Spleen (tissue), 11 donors: ENCODE measurements around the gene CASKIN2. TPM values are rescaled to one million over a fixed set of nuclear protein-coding genes. Genes with fewer than 3 reads are reported as not detected.

Experiments
- DNase-seq: peaks from one replicate; pipeline ENCODE4 v3.0.0-alpha.2; 2020
- H3K27ac ChIP-seq, 8 donors: fragments of 200-600 bp; sonication (generic) in 7 of 8; 1 replicate in 4 of 8; 2 replicates in 4 of 8; pipeline versions ENCODE4 v1.5.0 to v1.8.0; 2016 to 2021; ENCODE audit warnings: inconsistent platforms in 4 of 8, mild to moderate bottlenecking in 4 of 8, moderate library complexity in 1 of 8
- H3K27me3 ChIP-seq, 7 donors: fragments of 200-600 bp; sonication (generic) in 6 of 7; replicated peaks in 1 of 7; 1 replicate in 4 of 7; 2 replicates in 3 of 7; pipeline versions ENCODE4 v1.5.0 to v1.8.0; 2016 to 2021; ENCODE audit warnings: inconsistent platforms in 3 of 7, mild to moderate bottlenecking in 1 of 7
- H3K36me3 ChIP-seq, 6 donors: fragments of 200-600 bp; sonication (generic) in 5 of 6; 1 replicate in 4 of 6; 2 replicates in 2 of 6; pipeline versions ENCODE4 v1.5.0 to v1.8.0; 2016 to 2021; ENCODE audit warnings: inconsistent platforms in 2 of 6
- H3K4me1 ChIP-seq, 6 donors: fragments of 200-600 bp; sonication (generic) in 5 of 6; 1 replicate in 3 of 6; 2 replicates in 3 of 6; pipeline versions ENCODE4 v1.5.0 to v1.8.0; 2016 to 2021; ENCODE audit warnings: inconsistent platforms in 3 of 6
- H3K4me3 ChIP-seq, 8 donors: fragments of 200-600 bp; sonication (generic) in 7 of 8; 1 replicate in 4 of 8; 2 replicates in 4 of 8; pipeline versions ENCODE4 v1.5.0 to v1.8.0; 2016 to 2021; ENCODE audit warnings: inconsistent platforms in 4 of 8, mild to moderate bottlenecking in 4 of 8, moderate library complexity in 2 of 8
- H3K9me3 ChIP-seq, 8 donors: fragments of 200-600 bp; sonication (generic) in 7 of 8; 1 replicate in 4 of 8; 2 replicates in 4 of 8; pipeline versions ENCODE4 v1.5.0 to v1.8.0; 2016 to 2021; ENCODE audit warnings: inconsistent platforms in 4 of 8
- CTCF ChIP-seq, 11 experiments: fragments of 200-600 bp in 7 of 11; fragments of 450-650 bp in 4 of 11; sonication (generic) in 4 of 11; IDR thresholded peaks in 8 of 11; conservative IDR thresholded peaks in 3 of 11; 1 replicate in 7 of 11; 2 replicates in 4 of 11; pipeline versions ENCODE4 v1.4.0 to v1.8.0; 2016 to 2021; ENCODE audit warnings: antibody characterized with exemption in 11 of 11, inconsistent platforms in 4 of 11, mild to moderate bottlenecking in 1 of 11
- POLR2A ChIP-seq, 3 donors: fragments of 450-650 bp; IDR thresholded peaks; one replicate each; pipeline ENCODE4 v1.5.1; 2017; ENCODE audit warnings: antibody characterized with exemption in 3 of 3, mild to moderate bottlenecking in 1 of 3
- POLR2AphosphoS5 ChIP-seq, 3 donors: sonication (generic); formaldehyde crosslinking; IDR thresholded peaks; one replicate each; pipeline ENCODE4 v1.5.1; 2017; ENCODE audit warnings: antibody characterized with exemption in 3 of 3
- WGBS, 5 donors: extraction: QIAGEN DNeasy Blood & Tissue Kit in 3 of 5; methylation state at CpG; one replicate each; pipeline versions ENCODE4 v1.1.5 to v1.1.7; 2013 to 2018; 5-methylcytosine and 5-hydroxymethylcytosine counted together
- intact Hi-C: fragments of 100-400 bp; cut with DNase I; formaldehyde crosslinking; loops from one replicate; pipeline ENCODE4 v1.15.0; 2023; ENCODE audit warnings: low total_unique reads
- polyA plus RNA-seq, 3 donors: library from polyadenylated mRNA; stranded (reverse); fragments of 200-250 nt; gene quantifications; one replicate each; pipeline ENCODE4 v1.2.1, GENCODE V29; 2013
- total RNA-seq, 7 donors: library from RNA; depleted of rRNA in 3 of 7; stranded (reverse); fragments of >200 nt in 3 of 7; fragmentation: NEBNext Ultra II Directional in 4 of 7; extraction: Animal tissue kit (Norgen Biotek cat#: 25700) in 4 of 7; gene quantifications; one replicate each; pipeline versions ENCODE4 v1.1.0 to v1.2.1, GENCODE V29; 2016 to 2021
- donor health status: healthy with polysubstance abuse.
- donor health status: DM: no; HTN: no; CAD: no; lungs with moderate emphysema.
- donor health status: DM: no; HTN: no; CAD: no.
- donor health status: Bipolar disorder and iron deficiency.
- donor health status: healthy.
- donor health status: DM: no; HTN: no; CAD: no.
- donor health status: DM: yes; HTN: yes; CAD: no.

The CASKIN2 gene
- total and polyA plus RNA-seq, 10 donors = 4.7 to 135 (median 41.9) TPM

- H3K27me3 ChIP-seq = no peaks in the 10 kb centered on the region
- WGBS, 5 donors = 80 to 90% (median 85%) methylated on average over 20 to 21 of the region's 21 CpGs
- H3K4me3 ChIP-seq = no peak overlapping the region
- H3K4me1 ChIP-seq = peaks cover 0 to 26% (median 8%) of the 10 kb centered on the region in 6 donors
- H3K36me3 ChIP-seq = peaks cover 0 to 34% (median 3%) of the 10 kb centered on the region in 6 donors
- no peak for TF ChIP-seq POLR2A (IDR thresholded peaks at IDR 0.05)
- TF ChIP-seq CTCF (IDR thresholded peaks at IDR 0.05 in 8 of 11, conservative IDR thresholded peaks at IDR 0.05 in 3 of 11) = no peak
- TF ChIP-seq POLR2AphosphoS5 (IDR thresholded peaks at IDR 0.05) = peak in 1 of 3 donors; percentile 32
- H3K9me3 ChIP-seq = no peaks in the 10 kb centered on the region
- intact Hi-C loops = no loop called here
- DNase-seq = no peak
- no peak overlapping the region for H3K27ac ChIP-seq
Measured at GRCh38 chr17:75555679-75556153, 40.4 kb upstream of the CASKIN2 start.

GRCh38 chr17:75553295-75554110, 38.2 kb upstream of the CASKIN2 start:
- 75 to 90% (median 81%) methylated on average over 8 of the region's 8 CpGs for WGBS, 5 donors
- H3K27ac ChIP-seq = no peak overlapping the region
- DNase-seq = no peak

GRCh38 chr17:75552425-75553294, 37.3 kb upstream of the CASKIN2 start:
- 84 to 95% (median 87%) methylated on average over 12 to 14 of the region's 14 CpGs for WGBS, 5 donors
- no peak overlapping the region for H3K27ac ChIP-seq

More at GRCh38 chr17:75553295-75554110, 38.2 kb upstream of the CASKIN2 start:
- Histone ChIP-seq H3K4me3 (no peak overlapping the region), H3K27me3 (no peaks in the 10 kb centered on the region), H3K9me3 (no peaks in the 10 kb centered on the region), H3K36me3 (peaks cover 0 to 15% (median 3%) of the 10 kb centered on the region in 6 donors), H3K4me1 (peaks cover 0 to 40% (median 16%) of the 10 kb centered on the region in 6 donors)
- intact Hi-C loops = no loop called here
- TF ChIP-seq POLR2A (IDR thresholded peaks at IDR 0.05) (no peak), CTCF (IDR thresholded peaks at IDR 0.05 in 8 of 11, conservative IDR thresholded peaks at IDR 0.05 in 3 of 11) (no peak), POLR2AphosphoS5 (IDR thresholded peaks at IDR 0.05) (no peak)

More at GRCh38 chr17:75552425-75553294, 37.3 kb upstream of the CASKIN2 start:
- DNase-seq = no peak
- no peak overlapping the region for H3K4me3 ChIP-seq
- peaks cover 0 to 37% (median 13%) of the 10 kb centered on the region in 6 donors for H3K4me1 ChIP-seq
- H3K27me3 ChIP-seq = no peaks in the 10 kb centered on the region
- intact Hi-C loops = no loop called here
- peaks cover 0 to 7% (median 0%) of the 10 kb centered on the region in 6 donors for H3K36me3 ChIP-seq
- TF ChIP-seq CTCF (IDR thresholded peaks at IDR 0.05 in 8 of 11, conservative IDR thresholded peaks at IDR 0.05 in 3 of 11) = no peak
- no peak for TF ChIP-seq POLR2A (IDR thresholded peaks at IDR 0.05)
- TF ChIP-seq POLR2AphosphoS5 (IDR thresholded peaks at IDR 0.05) = no peak
- no peaks in the 10 kb centered on the region for H3K9me3 ChIP-seq
